GM20000 (cell line): ENCODE data around the gene ERC1.

Experiments
- DNase-seq: peaks from one replicate; pipeline ENCODE4 v3.0.0; 2012; ENCODE audit warnings: low spot score
- TF ChIP-seq, protein P1 (sequence below): IDR thresholded peaks from 2 replicates; pipeline ENCODE4 v1.5.1; 2012; ENCODE audit warnings: mild to moderate bottlenecking, control low read depth; ENCODE audit errors: extremely low read depth, missing control alignments

Gene ERC1

DNA sequence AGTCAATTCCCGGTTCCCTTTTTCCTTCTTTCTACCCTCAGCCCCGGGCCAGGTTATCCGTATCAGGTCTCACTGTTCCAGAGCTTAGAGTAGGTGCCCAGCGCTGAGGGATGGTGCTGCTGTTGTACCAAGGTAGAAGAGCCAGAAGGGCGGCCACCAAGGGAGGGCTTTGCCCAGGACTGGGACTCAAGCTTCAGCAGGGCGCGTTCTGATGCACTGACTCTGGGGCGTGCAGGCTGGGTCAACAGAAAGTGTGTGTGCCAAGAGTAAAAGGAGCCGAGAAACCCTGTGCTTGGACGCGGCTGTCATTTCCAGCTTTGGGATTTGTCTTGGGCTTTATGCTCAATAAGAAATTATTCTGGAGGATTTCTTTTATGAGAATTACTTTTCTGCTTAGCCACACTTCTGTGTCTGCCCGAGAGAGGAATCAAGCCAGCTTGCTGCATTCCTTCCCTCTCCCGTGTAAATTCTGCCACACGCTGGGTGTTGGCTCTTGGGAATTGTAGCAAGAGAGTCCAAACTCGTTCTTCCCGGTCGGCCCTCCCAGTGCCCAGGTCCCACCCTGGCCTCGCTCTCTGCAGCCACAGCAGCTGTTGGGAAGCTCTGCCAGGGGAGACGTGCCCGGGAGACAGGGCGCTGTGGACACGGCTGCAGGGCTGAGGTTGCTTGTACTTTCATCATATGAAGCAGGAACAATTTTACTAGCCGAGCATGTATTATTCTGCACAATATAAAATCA lies 505.3 kb downstream of the ERC1 start:
- TF ChIP-seq, protein P1, sequence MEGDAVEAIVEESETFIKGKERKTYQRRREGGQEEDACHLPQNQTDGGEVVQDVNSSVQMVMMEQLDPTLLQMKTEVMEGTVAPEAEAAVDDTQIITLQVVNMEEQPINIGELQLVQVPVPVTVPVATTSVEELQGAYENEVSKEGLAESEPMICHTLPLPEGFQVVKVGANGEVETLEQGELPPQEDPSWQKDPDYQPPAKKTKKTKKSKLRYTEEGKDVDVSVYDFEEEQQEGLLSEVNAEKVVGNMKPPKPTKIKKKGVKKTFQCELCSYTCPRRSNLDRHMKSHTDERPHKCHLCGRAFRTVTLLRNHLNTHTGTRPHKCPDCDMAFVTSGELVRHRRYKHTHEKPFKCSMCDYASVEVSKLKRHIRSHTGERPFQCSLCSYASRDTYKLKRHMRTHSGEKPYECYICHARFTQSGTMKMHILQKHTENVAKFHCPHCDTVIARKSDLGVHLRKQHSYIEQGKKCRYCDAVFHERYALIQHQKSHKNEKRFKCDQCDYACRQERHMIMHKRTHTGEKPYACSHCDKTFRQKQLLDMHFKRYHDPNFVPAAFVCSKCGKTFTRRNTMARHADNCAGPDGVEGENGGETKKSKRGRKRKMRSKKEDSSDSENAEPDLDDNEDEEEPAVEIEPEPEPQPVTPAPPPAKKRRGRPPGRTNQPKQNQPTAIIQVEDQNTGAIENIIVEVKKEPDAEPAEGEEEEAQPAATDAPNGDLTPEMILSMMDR: no peak
- DNase-seq: no peak

DNA sequence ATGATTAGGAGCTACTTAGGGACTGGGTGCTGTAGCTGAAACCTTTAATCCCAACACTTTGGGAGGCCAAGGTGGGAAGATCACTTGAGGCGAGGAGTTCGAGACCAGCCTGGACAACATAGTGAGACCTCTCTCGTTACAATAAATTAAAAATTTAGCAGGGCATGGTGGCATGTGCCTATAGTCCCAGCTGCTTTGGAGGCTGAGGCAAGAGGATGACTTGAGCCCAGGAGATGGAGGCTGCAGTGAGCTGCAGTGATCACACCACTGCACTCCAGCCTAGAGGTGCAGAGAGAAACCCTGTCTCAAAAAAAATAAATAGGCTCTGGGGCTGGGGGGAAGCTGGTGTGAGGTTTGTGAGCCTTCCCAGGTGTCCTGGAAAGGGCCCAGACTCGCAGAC lies 506.1 kb downstream of the ERC1 start:
- DNase-seq: no peak
- TF ChIP-seq, protein P1: no peak

DNA sequence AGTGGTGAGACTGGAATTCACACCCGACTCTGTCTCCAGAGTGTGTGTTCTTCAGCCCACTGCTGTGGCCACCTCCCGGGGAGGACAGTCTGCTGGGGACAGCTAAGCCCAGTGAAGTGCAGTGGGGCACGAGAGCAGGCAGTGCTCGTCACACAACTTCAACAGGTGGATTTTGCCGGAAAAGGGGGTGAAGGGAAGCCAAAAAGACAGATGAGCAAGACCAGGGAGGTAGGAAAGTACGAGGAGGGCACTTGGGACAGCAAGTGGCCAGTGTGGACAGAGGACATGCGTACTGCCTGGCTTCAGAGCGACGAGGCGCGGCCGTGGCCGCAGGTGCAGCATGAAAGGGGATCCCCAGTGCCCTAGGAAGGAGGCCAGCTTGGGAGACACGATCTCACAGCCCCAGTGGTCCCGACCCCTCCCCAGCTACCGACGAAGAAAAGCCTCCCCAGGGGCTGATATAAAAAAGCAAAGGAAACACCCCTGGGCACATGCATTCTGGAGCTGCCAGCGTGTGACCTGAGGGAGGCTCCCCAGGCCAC lies 507.2 kb downstream of the ERC1 start:
- TF ChIP-seq, protein P1: no peak
- no peak for DNase-seq

DNA sequence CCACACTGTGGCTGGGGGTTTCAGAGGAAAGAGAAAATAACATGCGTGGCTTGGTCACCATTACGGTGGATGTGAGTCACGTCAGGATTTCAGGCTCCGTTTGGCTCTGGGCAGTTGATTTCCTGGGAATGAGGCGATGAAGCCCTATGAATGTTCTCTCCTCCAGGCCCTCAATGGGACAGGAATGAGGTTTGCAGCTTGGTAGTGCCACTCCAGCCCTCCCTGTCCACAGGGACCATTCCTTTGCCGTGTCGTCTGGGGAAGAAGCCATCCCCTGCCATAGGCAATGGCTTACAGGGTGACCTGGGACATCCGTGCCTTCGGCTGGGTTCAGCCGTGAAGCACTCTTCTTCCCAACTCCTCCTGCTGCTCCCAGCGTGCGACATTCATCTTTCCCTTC lies 508.3 kb downstream of the ERC1 start:
- TF ChIP-seq, protein P1: no peak
- DNase-seq: no peak

DNA sequence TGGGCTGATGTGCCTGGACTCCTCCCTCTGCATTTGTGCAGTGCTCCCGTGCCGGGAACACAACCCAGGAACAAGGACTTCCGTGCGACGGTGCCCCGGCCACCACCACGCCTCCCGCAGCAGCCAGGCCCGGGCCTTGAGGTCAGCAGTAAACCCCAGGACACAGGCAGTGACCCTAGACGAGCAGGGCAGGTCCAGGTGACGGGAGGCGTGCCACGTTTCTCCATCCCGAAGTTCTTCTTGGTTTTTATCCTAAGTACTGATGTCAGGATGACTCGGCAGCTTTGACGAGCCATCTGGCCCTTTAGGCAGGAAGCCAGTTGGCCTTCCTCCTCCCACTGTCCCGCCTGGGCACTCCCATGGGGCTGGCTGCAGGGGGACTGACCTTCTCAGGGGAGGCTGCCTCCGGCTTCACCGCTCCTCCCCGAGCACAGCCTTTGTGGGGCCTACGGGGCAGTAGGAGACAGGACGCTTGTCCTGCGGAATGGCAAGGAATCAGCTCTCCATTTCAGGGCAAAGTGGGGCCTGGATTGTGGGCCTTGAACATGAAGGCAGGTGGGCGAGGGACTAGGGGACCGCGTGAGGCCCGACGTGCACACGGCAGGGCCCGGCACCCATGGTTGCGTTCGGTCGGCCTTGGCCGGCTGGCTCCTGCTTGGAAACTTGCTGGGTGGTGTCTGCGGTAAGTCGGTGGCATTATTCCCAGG lies 509.2 kb downstream of the ERC1 start:
- TF ChIP-seq, protein P1: no peak
- DNase-seq: no peak

DNA sequence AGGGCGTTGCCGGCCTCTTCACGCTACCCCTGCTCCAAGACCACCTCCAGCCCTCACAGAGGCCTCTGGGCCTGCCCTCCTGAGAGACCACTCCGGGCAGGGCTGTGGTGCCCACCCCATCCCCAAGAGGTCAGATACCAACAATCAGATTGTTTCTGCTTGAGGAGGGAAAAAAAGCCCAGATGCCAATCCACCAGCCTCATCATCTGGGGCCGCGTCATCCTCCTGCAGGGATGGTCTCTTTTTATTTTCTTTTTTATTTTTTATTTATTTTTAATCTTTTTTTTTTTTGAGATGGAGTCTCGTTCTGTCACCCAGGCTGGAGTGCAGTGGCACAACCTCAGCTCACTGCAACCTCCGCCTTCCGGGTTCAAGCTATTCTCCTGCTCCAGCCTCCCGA lies 510.0 kb downstream of the ERC1 start:
- TF ChIP-seq, protein P1: no peak
- DNase-seq: no peak

DNA sequence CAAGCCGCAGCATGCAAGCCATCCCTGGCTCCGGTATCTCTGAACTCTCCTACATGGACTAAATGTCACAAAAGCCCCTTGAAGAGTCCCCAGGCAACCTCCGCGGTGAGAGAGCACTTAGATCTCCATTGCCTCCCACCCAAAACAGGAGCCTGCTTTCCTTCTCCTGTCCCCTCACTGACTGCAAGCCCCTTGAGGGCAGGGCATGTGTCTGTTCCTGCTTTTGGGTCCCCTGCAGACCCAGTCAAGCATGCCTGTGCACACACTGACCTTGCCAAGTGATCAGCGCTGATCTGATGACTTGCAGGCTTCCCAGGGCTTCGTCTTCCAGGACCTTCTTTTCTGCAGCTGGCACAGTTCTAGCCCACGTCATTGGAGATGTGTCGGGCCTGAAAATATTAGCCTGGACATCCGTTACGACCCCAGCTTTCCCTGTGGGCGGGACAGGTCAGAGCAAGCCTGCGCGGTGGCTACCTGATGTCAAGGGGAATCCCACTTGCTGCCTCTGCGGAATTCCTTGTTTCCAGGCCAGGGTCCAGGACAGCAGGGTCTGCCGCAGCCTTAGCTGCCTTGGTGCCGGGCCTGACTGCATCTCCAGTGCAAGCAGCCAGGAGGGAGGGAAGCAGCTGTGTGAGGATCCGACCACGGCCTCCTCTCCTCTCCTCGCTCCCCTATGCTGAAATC lies 510.8 kb downstream of the ERC1 start:
- TF ChIP-seq, protein P1: no peak
- no peak for DNase-seq
